Heart left ventricle (tissue), 13 donors: ENCODE data around the gene PLEKHA7.

Source experiments
- POLR2A ChIP-seq, 2 donors: fragments of 450-650 bp; IDR thresholded peaks; one replicate each; pipeline ENCODE4 v1.6.1; 2017; ENCODE audit warnings: antibody characterized with exemption in 2 of 2, mild to moderate bottlenecking in 2 of 2, moderate library complexity in 2 of 2
- TF ChIP-seq, protein P1 (sequence below), 12 donors: fragments of 200-600 bp; sonication (generic) in 4 of 12; IDR thresholded peaks; one replicate each; pipeline versions ENCODE4 v1.5.0 to v1.8.0; 2018 to 2022; ENCODE audit warnings: antibody characterized with exemption in 12 of 12, mild to moderate bottlenecking in 5 of 12
- donor health status: ischemic (EF 13 %, LVEDD 7.1; RV severe dilation, severe dysfunction).
- donor health status: DM: no; HTN: yes; CAD: no.
- donor health status: DM: no; HTN: no; CAD: no.
- donor health status: ischemic (EF 25% LVEDD 6.9; RV normal size, moderate dysfunction).
- donor health status: ischemic (EF 25% LVEDD 5.7; RV mildly dilated, moderate dysfunction).
- donor health status: ischemic (EF 35%, LVEDD 5.7; RV mildly dilated, moderate dysfunction).
- donor health status: nonischemic (EF 11% LVEDD 7.7; RV severe dilation, severe dysfunction).
- donor health status: DM: yes; HTN: yes; CAD: no.
- donor health status: PGD.
- donor health status: ischemic (EF 29% LVEDD 5.4; RV normal size, mild dysfunction).
- donor health status: nonischemic (EF 23%, LVEDD 6.1; RV moderate dilation, normal function).

GRCh38 chr11:16863389-16863788, 150.8 kb downstream of the PLEKHA7 start:
- TF ChIP-seq, protein P1, sequence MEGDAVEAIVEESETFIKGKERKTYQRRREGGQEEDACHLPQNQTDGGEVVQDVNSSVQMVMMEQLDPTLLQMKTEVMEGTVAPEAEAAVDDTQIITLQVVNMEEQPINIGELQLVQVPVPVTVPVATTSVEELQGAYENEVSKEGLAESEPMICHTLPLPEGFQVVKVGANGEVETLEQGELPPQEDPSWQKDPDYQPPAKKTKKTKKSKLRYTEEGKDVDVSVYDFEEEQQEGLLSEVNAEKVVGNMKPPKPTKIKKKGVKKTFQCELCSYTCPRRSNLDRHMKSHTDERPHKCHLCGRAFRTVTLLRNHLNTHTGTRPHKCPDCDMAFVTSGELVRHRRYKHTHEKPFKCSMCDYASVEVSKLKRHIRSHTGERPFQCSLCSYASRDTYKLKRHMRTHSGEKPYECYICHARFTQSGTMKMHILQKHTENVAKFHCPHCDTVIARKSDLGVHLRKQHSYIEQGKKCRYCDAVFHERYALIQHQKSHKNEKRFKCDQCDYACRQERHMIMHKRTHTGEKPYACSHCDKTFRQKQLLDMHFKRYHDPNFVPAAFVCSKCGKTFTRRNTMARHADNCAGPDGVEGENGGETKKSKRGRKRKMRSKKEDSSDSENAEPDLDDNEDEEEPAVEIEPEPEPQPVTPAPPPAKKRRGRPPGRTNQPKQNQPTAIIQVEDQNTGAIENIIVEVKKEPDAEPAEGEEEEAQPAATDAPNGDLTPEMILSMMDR (IDR thresholded peaks at IDR 0.05): no peak
- TF ChIP-seq POLR2A (IDR thresholded peaks at IDR 0.05): no peak
